ENCODE data around the gene RGS6. TPM values are rescaled to one million over a fixed set of nuclear protein-coding genes. Genes with fewer than 3 reads are reported as not detected.

The RGS6 gene
- total RNA-seq, 1 experiment from 2014 or later: not detected

- no peaks in the 10 kb centered on the region for H3K36me3 Mint-ChIP-seq (ENCODE audit: insufficient read depth, unreplicated experiment)
These were observed 371.7 kb downstream of the RGS6 start for GRCh38 chr14:72303930-72304329.

GRCh38 chr14:72305561-72305960 lies 373.3 kb downstream of the RGS6 start:
- no peaks in the 10 kb centered on the region for H3K36me3 Mint-ChIP-seq (ENCODE audit: insufficient read depth, unreplicated experiment)
- TF ChIP-seq CTCF (IDR thresholded peaks at IDR 0.05; ENCODE audit: unreplicated experiment): no peak
- CTCF ChIA-PET: no interaction called here
- no peaks in the 10 kb centered on the region for H3K4me1 Mint-ChIP-seq (ENCODE audit: low read depth, unreplicated experiment)
- peaks cover 4% of the 10 kb centered on the region for H3K9me3 Mint-ChIP-seq (ENCODE audit: low read depth, unreplicated experiment)
- no peak overlapping the region for H3K4me3 Mint-ChIP-seq (ENCODE audit: low read depth, unreplicated experiment)
- intact Hi-C loops (cut with micrococcal nuclease; ENCODE audit: unreplicated experiment): no loop called here
- BruUV-seq (replicated peaks): no TSS peak
- no peak for DNase-seq
- H3K27me3 Mint-ChIP-seq (ENCODE audit: unreplicated experiment): peaks cover 73% of the 10 kb centered on the region
- H3K27ac Mint-ChIP-seq (ENCODE audit: unreplicated experiment): no peak overlapping the region

More at GRCh38 chr14:72303930-72304329, 371.7 kb downstream of the RGS6 start:
- no peak overlapping the region for H3K4me3 Mint-ChIP-seq (ENCODE audit: low read depth, unreplicated experiment)
- peaks cover 4% of the 10 kb centered on the region for H3K9me3 Mint-ChIP-seq (ENCODE audit: low read depth, unreplicated experiment)
- CTCF ChIA-PET: no interaction called here
- no peak for DNase-seq
- no peak overlapping the region for H3K27ac Mint-ChIP-seq (ENCODE audit: unreplicated experiment)
- intact Hi-C loops (cut with micrococcal nuclease; ENCODE audit: unreplicated experiment): no loop called here
- no TSS peak for BruUV-seq (replicated peaks)
- no peak for TF ChIP-seq CTCF (IDR thresholded peaks at IDR 0.05; ENCODE audit: unreplicated experiment)
- H3K4me1 Mint-ChIP-seq (ENCODE audit: low read depth, unreplicated experiment): no peaks in the 10 kb centered on the region
- H3K27me3 Mint-ChIP-seq (ENCODE audit: unreplicated experiment): peaks cover 72% of the 10 kb centered on the region

- CTCF ChIA-PET: no interaction called here
These were observed 376.8 kb downstream of the RGS6 start for GRCh38 chr14:72308967-72309485.

GRCh38 chr14:72311116-72311515 lies 378.9 kb downstream of the RGS6 start:
- no peak overlapping the region for H3K27ac Mint-ChIP-seq (ENCODE audit: unreplicated experiment)
- intact Hi-C loops (cut with micrococcal nuclease; ENCODE audit: unreplicated experiment): no loop called here
- H3K36me3 Mint-ChIP-seq (ENCODE audit: insufficient read depth, unreplicated experiment): no peaks in the 10 kb centered on the region
- TF ChIP-seq CTCF (IDR thresholded peaks at IDR 0.05; ENCODE audit: unreplicated experiment): no peak
- no peaks in the 10 kb centered on the region for H3K4me1 Mint-ChIP-seq (ENCODE audit: low read depth, unreplicated experiment)
- CTCF ChIA-PET: no interaction called here
- peaks cover 4% of the 10 kb centered on the region for H3K9me3 Mint-ChIP-seq (ENCODE audit: low read depth, unreplicated experiment)
- no peak for DNase-seq
- H3K27me3 Mint-ChIP-seq (ENCODE audit: unreplicated experiment): peaks cover 73% of the 10 kb centered on the region
- no TSS peak for BruUV-seq (replicated peaks)
- H3K4me3 Mint-ChIP-seq (ENCODE audit: low read depth, unreplicated experiment): no peak overlapping the region

More at GRCh38 chr14:72308967-72309485, 376.8 kb downstream of the RGS6 start:
- DNase-seq: no peak
- TF ChIP-seq CTCF (IDR thresholded peaks at IDR 0.05; ENCODE audit: unreplicated experiment): no peak
- Mint-ChIP-seq H3K36me3 (ENCODE audit: insufficient read depth, unreplicated experiment) (no peaks in the 10 kb centered on the region), H3K4me1 (ENCODE audit: low read depth, unreplicated experiment) (no peaks in the 10 kb centered on the region), H3K9me3 (ENCODE audit: low read depth, unreplicated experiment) (peaks cover 4% of the 10 kb centered on the region), H3K4me3 (ENCODE audit: low read depth, unreplicated experiment) (no peak overlapping the region), H3K27me3 (ENCODE audit: unreplicated experiment) (peaks cover 77% of the 10 kb centered on the region), H3K27ac (ENCODE audit: unreplicated experiment) (no peak overlapping the region)
- intact Hi-C loops (cut with micrococcal nuclease; ENCODE audit: unreplicated experiment): no loop called here
- BruUV-seq (replicated peaks): no TSS peak
